AG09319 (cell line): ENCODE data around the gene STK36.

ENCODE experiments used
- DNase-seq: peaks from one replicate; pipeline ENCODE4 v3.0.0-alpha.2; 2010; ENCODE audit warnings: low read depth; ENCODE audit errors: extremely low read depth
- TF ChIP-seq, protein P1 (sequence below): IDR thresholded peaks from 2 replicates; pipeline ENCODE4 v1.5.1; 2011; ENCODE audit warnings: low read depth, mild to moderate bottlenecking, inconsistent platforms, low read length, moderate library complexity

The STK36 gene

GRCh38 chr2:218727502-218728165 lies 55.7 kb downstream of the STK36 start:
- TF ChIP-seq, protein P1, sequence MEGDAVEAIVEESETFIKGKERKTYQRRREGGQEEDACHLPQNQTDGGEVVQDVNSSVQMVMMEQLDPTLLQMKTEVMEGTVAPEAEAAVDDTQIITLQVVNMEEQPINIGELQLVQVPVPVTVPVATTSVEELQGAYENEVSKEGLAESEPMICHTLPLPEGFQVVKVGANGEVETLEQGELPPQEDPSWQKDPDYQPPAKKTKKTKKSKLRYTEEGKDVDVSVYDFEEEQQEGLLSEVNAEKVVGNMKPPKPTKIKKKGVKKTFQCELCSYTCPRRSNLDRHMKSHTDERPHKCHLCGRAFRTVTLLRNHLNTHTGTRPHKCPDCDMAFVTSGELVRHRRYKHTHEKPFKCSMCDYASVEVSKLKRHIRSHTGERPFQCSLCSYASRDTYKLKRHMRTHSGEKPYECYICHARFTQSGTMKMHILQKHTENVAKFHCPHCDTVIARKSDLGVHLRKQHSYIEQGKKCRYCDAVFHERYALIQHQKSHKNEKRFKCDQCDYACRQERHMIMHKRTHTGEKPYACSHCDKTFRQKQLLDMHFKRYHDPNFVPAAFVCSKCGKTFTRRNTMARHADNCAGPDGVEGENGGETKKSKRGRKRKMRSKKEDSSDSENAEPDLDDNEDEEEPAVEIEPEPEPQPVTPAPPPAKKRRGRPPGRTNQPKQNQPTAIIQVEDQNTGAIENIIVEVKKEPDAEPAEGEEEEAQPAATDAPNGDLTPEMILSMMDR = peak; percentile 23
- no peak for DNase-seq

DNA sequence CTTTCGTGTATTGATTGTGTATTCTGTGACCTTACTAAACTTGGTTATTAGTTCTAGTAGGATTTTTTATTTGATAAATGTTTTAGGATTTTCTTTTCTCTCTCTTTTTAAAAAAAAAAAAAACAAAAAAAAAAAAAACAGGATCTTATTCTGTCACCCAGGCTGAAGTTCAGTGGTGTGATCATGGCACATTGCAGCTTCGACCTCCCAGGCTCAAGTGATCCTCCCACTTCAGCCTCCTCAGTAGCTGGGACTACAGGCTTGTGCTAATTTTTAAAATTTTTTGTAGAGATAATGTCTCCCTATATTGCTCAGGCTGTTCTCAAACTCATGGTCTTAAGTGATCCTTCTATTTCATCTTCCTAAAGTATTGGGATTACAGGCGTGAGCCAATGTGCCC lies 57.8 kb downstream of the STK36 start:
- TF ChIP-seq, protein P1 = no peak
- DNase-seq = no peak

DNA sequence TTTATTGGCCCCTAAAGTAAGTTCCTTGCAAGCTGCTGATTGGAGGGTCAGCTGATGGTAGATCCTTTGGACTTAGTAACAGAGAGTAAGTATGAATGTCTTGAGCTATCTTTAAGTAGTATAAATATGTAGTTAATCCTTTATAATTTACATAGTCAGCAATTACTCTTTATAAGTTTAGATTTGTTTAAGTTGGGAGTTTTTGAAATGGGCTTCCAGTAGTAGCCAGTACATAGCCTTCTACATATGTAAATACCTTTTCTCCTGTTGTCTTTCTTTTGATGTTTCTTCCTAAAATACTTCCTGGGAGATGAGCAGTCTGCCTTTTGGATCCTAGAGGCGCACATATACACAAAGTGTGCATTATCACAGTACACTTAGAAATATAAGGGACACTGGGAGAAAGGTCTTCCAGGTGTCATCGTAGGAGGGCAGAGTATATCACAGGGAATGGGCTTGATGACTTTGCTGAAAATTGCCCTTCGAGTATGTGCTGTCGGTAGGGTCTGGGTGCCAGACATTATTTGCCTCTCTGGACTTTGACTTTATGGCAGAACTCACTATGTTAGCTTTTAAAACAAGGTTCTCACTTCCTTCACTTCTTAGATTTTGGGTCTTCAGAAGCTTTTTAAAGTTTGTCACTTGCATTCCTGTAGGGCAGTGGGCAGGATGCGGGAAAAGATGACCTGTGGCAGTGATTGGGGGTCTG lies 60.3 kb downstream of the STK36 start:
- TF ChIP-seq, protein P1 = no peak
- no peak for DNase-seq

- TF ChIP-seq, protein P1 = no peak
- DNase-seq = no peak
Observed at GRCh38 chr2:218732761-218733158, 60.9 kb downstream of the STK36 start.

DNA sequence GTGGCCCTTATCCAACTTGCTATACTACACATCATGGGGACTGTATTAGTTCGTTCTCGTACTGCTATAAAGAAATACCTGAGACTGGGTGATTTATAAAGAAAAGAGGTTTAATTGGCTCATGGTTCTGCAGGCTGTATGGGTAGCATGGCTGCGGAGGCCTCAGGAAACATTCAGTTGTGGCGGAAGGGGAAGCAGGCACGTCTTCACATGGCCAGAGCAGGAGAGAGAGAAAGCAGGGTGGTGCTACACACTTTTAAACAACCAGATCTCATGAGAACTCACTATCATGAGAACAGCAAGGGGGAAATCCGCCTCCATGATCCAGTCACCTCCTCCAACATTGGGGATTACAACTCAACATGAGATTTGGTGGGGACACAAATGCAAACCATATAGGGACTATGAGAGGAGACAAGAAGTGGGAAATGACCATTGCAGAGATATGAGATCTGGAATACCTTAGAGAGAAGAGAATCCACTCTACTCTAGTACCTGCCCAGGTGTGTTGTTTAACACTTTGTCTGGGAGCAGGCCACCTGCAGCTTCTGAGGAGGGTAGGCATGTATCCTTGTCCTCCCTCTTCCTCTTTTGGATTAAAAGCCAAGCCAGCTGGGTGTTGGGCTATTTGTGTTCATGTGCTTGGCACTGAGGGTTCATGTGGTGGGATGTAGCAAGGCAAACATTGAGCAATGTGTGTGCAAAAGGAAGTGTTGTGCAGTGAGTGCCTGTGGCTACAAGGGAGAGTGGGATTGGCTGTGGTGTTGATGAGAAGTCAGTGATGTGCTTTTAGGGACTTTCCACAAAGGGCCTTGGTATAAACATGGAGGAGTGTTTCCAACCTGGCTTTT lies 61.5 kb downstream of the STK36 start:
- TF ChIP-seq, protein P1 = no peak
- DNase-seq = no peak

- TF ChIP-seq, protein P1 = no peak
- no peak for DNase-seq
Observed at GRCh38 chr2:218734190-218734975, 62.5 kb downstream of the STK36 start.
